GM18907 (cell line): ENCODE results near the gene PALMD.

Source experiments
- ATAC-seq: cut with Tn5 transposase; IDR thresholded peaks from one replicate; pipeline ENCODE4 v1.9.1; 2021; ENCODE audit warnings: mild to moderate bottlenecking, moderate library complexity; ENCODE audit not compliant: unreplicated experiment

Gene PALMD

DNA sequence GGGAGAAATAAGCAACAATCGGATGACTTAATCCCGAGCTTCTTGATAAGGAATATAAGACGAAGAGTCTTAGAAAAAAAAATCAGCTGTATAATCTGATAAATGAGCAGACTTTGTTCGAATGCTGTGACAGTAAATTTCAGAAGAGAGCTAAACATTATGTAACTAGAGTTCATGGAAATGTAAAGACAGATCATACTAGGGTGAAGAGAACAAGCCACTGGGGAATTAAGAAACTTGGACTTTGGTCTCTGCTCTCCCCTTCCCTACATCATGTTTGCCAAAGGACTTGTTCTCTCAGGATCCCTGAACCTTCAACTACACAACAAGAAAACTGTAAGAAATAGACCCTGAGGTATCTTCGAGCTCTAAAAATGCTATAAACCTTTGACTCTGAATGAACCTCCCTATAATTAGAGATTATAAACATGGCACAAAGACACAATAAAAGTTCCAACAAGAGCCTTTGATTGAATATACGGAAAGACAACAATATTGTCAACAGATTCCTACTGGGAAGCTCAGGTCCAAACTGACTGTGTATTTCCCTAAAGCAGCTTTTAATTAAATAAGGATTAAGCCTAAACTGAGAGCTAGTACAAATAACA lies 93.0 kb downstream of the PALMD start:
- ATAC-seq: no peak

GRCh38 chr1:99740141-99740540 lies 94.2 kb downstream of the PALMD start:
- no peak for ATAC-seq
